Measurements from ENCODE around the gene CALHM5. TPM values are rescaled to one million over a fixed set of nuclear protein-coding genes. Genes with fewer than 3 reads are reported as not detected.

CALHM5 gene, protein sequence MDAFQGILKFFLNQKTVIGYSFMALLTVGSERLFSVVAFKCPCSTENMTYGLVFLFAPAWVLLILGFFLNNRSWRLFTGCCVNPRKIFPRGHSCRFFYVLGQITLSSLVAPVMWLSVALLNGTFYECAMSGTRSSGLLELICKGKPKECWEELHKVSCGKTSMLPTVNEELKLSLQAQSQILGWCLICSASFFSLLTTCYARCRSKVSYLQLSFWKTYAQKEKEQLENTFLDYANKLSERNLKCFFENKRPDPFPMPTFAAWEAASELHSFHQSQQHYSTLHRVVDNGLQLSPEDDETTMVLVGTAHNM
- total RNA-seq (8.6 TPM), polyA plus RNA-seq (1.7 TPM)

- DNase-seq (ENCODE audit: extremely low spot score): no peak
- Histone ChIP-seq H3K36me3 (ENCODE audit: insufficient read depth) (no peaks in the 10 kb centered on the region), H3K4me3 (ENCODE audit: low read depth, low read length) (peak within 1 kb of the TSS; percentile 23), H3K4me1 (ENCODE audit: insufficient read depth) (no peaks in the 10 kb centered on the region), H3K27ac (ENCODE audit: low read depth) (peak within 1 kb of the TSS; percentile 40)
- WGBS: 16% methylated on average over 10 of the region's 10 CpGs
Measured at GRCh38 chr6:116511424-116512110, at the start of gene CALHM5. TSS of gene CALHM5 (plus strand) at chr6:116511639. CDS start at chr6:116511697, 58 bp downstream.

DNA sequence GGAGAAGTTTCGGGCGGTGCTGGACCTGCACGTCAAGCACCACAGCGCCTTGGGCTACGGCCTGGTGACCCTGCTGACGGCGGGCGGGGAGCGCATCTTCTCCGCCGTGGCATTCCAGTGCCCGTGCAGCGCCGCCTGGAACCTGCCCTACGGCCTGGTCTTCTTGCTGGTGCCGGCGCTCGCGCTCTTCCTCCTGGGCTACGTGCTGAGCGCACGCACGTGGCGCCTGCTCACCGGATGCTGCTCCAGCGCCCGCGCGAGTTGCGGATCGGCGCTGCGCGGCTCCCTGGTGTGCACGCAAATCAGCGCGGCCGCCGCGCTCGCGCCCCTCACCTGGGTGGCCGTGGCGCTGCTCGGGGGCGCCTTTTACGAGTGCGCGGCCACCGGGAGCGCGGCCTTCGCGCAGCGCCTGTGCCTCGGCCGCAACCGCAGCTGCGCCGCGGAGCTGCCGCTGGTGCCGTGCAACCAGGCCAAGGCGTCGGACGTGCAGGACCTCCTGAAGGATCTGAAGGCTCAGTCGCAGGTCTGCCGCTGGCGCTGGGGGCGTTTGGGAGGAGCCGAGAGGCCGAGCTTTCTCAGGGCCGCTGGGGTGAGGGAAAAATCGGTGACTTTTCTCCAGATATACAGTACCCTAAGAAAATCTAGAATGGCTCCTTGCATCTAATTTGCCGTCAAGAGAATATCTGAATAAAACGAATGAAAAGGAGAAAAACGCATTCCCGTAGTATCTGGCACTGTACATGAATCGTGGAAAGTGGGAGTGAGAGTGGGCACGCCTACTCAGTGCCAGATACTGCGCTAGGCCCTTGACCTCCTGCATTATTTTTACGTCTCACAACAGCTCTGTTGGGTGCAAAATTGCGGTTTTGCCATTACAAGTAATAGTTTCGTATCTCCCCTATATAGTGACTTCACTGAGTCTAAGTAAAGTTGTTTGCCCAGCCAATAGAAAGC lies 49.2 kb upstream of the CALHM5 start:
- peak overlapping the region; percentile 42 for H3K4me3 ChIP-seq (ENCODE audit: low read depth, low read length)
- no peaks in the 10 kb centered on the region for H3K36me3 ChIP-seq (ENCODE audit: insufficient read depth)
- DNase-seq (ENCODE audit: extremely low spot score): no peak
- no peaks in the 10 kb centered on the region for H3K4me1 ChIP-seq (ENCODE audit: insufficient read depth)
- no peak overlapping the region for H3K27ac ChIP-seq (ENCODE audit: low read depth)
- 10% methylated on average over 84 of the region's 84 CpGs for WGBS

- Histone ChIP-seq H3K27ac (ENCODE audit: low read depth) (no peak overlapping the region), H3K4me3 (ENCODE audit: low read depth, low read length) (no peak overlapping the region), H3K36me3 (ENCODE audit: insufficient read depth) (no peaks in the 10 kb centered on the region), H3K4me1 (ENCODE audit: insufficient read depth) (no peaks in the 10 kb centered on the region)
- WGBS: 88% methylated on average over 4 of the region's 4 CpGs
- no peak for DNase-seq (ENCODE audit: extremely low spot score)
Measured at GRCh38 chr6:116463301-116463700, 48.1 kb upstream of the CALHM5 start.

DNA sequence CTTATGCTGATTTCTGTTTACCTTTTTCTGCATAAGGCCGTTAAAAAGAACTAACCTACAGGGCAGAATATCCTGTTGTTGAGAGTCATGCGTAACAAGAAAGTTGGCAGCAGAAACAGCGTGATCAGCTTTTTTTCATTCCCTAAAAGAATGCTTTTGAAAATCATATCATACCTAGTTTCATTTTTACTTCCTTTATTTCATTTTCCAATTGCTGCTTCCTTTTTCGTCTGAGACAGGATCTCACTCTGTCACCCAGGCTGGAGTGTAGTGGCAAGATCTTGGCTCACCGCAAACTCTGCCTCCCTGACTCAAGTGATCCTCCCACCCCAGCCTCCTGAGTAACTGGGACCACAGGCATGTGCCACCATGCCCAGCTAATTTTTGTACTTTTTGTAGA lies 46.2 kb upstream of the CALHM5 start:
- Histone ChIP-seq H3K27ac (ENCODE audit: low read depth) (no peak overlapping the region), H3K4me3 (ENCODE audit: low read depth, low read length) (no peak overlapping the region), H3K36me3 (ENCODE audit: insufficient read depth) (no peaks in the 10 kb centered on the region), H3K4me1 (ENCODE audit: insufficient read depth) (no peaks in the 10 kb centered on the region)
- no peak for DNase-seq (ENCODE audit: extremely low spot score)
- 69% methylated on average over 5 of the region's 5 CpGs for WGBS

- no peaks in the 10 kb centered on the region for H3K36me3 ChIP-seq (ENCODE audit: insufficient read depth)
- H3K4me3 ChIP-seq (ENCODE audit: low read depth, low read length): no peak overlapping the region
- H3K27ac ChIP-seq (ENCODE audit: low read depth): no peak overlapping the region
- no peak for DNase-seq (ENCODE audit: extremely low spot score)
- H3K4me1 ChIP-seq (ENCODE audit: insufficient read depth): no peaks in the 10 kb centered on the region
- WGBS: 94% methylated on average over 1 of the region's 1 CpG
Measured at GRCh38 chr6:116467096-116467495, 44.3 kb upstream of the CALHM5 start.

DNA sequence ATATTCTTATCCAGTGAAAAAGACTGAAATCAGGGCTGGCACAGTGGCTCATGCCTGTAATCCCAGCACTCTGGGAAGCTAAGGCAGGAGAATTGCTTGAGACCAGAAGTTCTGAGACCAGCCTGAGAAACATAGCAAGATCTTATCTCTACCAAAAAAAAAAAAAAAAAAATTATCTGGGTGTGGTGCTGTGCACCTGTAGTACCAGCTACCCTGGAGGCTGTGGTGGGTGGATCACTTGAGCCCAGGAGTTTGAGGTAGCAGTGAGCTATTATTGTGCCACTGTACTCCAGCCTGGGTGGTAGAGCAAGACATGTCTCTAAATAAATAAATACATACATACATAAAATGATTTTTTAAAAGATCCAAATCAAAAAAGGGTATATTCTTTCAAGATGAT lies 43.9 kb upstream of the CALHM5 start:
- H3K36me3 ChIP-seq (ENCODE audit: insufficient read depth): no peaks in the 10 kb centered on the region
- H3K4me3 ChIP-seq (ENCODE audit: low read depth, low read length): no peak overlapping the region
- H3K27ac ChIP-seq (ENCODE audit: low read depth): no peak overlapping the region
- no peaks in the 10 kb centered on the region for H3K4me1 ChIP-seq (ENCODE audit: insufficient read depth)
- no peak for DNase-seq (ENCODE audit: extremely low spot score)

DNA sequence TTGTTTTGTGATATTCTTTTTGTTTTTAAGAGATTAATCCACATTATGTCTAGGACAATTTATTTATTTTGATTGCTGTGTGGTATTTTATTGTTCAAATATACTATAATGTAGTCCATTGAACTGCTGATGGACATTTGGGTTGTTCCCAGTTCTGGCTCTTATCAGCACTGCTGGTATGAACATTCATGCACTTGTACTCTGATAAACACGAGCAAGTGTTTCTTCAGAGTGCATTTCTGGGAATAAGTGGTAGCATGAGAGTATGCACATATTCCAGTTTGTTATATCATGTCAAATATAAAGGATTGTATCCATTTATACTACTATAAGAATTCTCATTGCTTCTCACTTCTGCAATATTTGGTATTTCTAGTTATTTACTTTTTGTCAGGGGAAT lies 43.1 kb upstream of the CALHM5 start:
- Histone ChIP-seq H3K4me1 (ENCODE audit: insufficient read depth) (no peaks in the 10 kb centered on the region), H3K27ac (ENCODE audit: low read depth) (no peak overlapping the region), H3K36me3 (ENCODE audit: insufficient read depth) (no peaks in the 10 kb centered on the region), H3K4me3 (ENCODE audit: low read depth, low read length) (no peak overlapping the region)
- WGBS: 43% methylated on average over 1 of the region's 1 CpG
- DNase-seq (ENCODE audit: extremely low spot score): no peak

DNA sequence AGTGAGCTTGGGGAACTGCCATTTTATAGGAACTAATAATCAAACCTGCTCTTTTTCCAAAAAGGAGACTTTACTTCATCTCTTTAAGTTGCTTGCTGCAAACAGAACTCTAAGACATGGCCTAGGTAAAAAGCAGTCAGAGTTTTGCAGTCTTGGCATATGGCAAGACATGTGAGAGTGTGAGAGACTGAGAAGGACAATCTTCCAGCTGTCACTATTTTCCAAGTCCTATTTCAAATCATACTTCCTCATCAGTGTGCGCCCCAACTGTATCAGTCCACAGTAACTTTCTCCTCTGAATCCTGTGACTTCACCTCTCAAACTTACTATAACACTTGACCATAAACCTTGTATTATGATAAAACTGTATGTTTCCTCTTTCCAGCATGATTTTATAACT lies 39.9 kb upstream of the CALHM5 start:
- H3K36me3 ChIP-seq (ENCODE audit: insufficient read depth): no peaks in the 10 kb centered on the region
- no peak for DNase-seq (ENCODE audit: extremely low spot score)
- no peak overlapping the region for H3K4me3 ChIP-seq (ENCODE audit: low read depth, low read length)
- H3K4me1 ChIP-seq (ENCODE audit: insufficient read depth): no peaks in the 10 kb centered on the region
- H3K27ac ChIP-seq (ENCODE audit: low read depth): no peak overlapping the region
- WGBS: 80% methylated on average over 1 of the region's 1 CpG

GRCh38 chr6:116472706-116473105 lies 38.7 kb upstream of the CALHM5 start:
- no peak overlapping the region for H3K27ac ChIP-seq (ENCODE audit: low read depth)
- no peak for DNase-seq (ENCODE audit: extremely low spot score)
- WGBS: 47% methylated on average over 3 of the region's 3 CpGs
- H3K4me3 ChIP-seq (ENCODE audit: low read depth, low read length): no peak overlapping the region
- no peaks in the 10 kb centered on the region for H3K4me1 ChIP-seq (ENCODE audit: insufficient read depth)
- H3K36me3 ChIP-seq (ENCODE audit: insufficient read depth): no peaks in the 10 kb centered on the region

DNA sequence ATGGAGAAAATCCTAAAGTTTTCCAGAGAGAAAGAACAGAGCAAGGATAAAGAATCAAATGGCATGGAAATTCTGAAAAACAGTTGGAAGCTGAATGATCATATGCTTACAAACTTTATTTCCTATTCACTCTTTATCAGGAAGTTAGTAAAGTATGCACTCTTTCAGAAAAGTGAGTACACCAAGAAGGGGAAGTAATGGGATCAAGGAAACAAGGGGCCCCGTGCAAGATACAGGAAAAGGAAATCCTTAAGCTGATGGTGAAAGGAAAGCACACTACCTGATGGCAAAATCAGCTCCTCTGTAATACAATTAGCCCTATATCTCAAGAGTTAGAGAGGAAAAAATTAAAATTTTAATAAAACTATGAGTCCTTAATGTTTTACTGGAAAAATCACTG lies 36.3 kb upstream of the CALHM5 start:
- Histone ChIP-seq H3K4me1 (ENCODE audit: insufficient read depth) (no peaks in the 10 kb centered on the region), H3K27ac (ENCODE audit: low read depth) (no peak overlapping the region), H3K4me3 (ENCODE audit: low read depth, low read length) (no peak overlapping the region), H3K36me3 (ENCODE audit: insufficient read depth) (no peaks in the 10 kb centered on the region)
- DNase-seq (ENCODE audit: extremely low spot score): no peak
- 51% methylated on average over 1 of the region's 1 CpG for WGBS

DNA sequence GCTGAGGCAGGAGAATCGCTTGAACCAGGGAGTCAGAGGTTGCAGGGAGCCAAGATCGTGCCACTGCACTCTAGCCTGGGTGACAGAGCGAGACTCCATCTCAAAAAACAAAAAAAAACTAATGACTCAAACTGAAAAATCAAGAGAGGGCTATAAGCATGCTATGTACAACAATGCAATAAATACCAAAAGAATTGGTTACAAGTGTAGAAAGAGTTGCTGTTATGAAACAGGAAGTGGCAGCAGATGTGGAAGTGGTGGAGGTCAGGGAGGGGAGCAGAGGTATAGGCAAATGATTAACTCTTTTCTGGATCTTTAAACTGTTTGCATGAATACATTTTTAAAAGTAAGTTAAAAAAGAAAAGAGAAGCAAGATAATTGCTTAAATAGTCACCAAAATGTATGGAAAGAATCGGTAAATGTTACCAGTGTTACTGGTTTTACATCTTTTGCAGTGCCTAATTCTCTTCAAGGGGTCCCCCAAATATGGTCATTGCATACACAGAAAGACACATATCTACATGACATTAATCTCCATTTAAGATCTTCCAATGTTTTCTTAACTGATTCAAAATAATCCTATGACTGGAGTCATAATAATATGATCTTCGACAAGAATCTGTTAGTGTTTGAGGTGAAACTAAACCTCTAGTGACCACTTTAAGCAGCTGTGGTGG lies 35.3 kb upstream of the CALHM5 start:
- no peak for DNase-seq (ENCODE audit: extremely low spot score)
- WGBS: 73% methylated on average over 5 of the region's 5 CpGs

GRCh38 chr6:116482780-116483179 lies 28.7 kb upstream of the CALHM5 start:
- Histone ChIP-seq H3K36me3 (ENCODE audit: insufficient read depth) (no peaks in the 10 kb centered on the region), H3K27ac (ENCODE audit: low read depth) (no peak overlapping the region), H3K4me1 (ENCODE audit: insufficient read depth) (no peaks in the 10 kb centered on the region), H3K4me3 (ENCODE audit: low read depth, low read length) (no peak overlapping the region)
- DNase-seq (ENCODE audit: extremely low spot score): no peak
- 70% methylated on average over 1 of the region's 1 CpG for WGBS

More for the DNA sequence above, 35.3 kb upstream of the CALHM5 start:
- no peaks in the 10 kb centered on the region for H3K4me1 ChIP-seq (ENCODE audit: insufficient read depth)
- H3K27ac ChIP-seq (ENCODE audit: low read depth): no peak overlapping the region
- no peaks in the 10 kb centered on the region for H3K36me3 ChIP-seq (ENCODE audit: insufficient read depth)
- no peak overlapping the region for H3K4me3 ChIP-seq (ENCODE audit: low read depth, low read length)

DNA sequence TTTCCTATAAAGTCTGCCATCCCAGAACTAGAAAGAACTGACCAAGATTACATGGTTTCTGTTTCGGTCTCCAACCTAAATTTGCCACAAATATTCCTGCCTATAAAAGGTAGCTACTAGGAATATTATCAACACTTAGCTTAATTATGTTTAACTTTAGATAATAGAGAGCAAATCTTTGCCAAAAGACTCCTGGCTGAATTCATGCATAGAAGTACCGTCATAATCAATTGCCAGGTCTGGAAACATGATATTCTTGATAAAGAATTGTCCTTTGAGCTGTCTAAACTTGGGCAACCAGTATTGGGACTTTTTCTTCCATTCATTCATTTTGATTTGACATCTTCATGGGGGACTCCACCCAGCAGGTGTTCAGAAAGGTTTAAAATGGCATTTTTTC lies 27.8 kb upstream of the CALHM5 start:
- H3K4me3 ChIP-seq (ENCODE audit: low read depth, low read length): no peak overlapping the region
- no peak overlapping the region for H3K27ac ChIP-seq (ENCODE audit: low read depth)
- H3K36me3 ChIP-seq (ENCODE audit: insufficient read depth): no peaks in the 10 kb centered on the region
- no peaks in the 10 kb centered on the region for H3K4me1 ChIP-seq (ENCODE audit: insufficient read depth)
- DNase-seq (ENCODE audit: extremely low spot score): no peak
- WGBS: 33% methylated on average over 2 of the region's 2 CpGs
